ENCODE measurements around the gene CDK2AP2. TPM values are rescaled to one million over a fixed set of nuclear protein-coding genes. Genes with fewer than 3 reads are reported as not detected.

Gene CDK2AP2
- total RNA-seq, 1 donor from 2014 or later, result 19.0 TPM

DNA sequence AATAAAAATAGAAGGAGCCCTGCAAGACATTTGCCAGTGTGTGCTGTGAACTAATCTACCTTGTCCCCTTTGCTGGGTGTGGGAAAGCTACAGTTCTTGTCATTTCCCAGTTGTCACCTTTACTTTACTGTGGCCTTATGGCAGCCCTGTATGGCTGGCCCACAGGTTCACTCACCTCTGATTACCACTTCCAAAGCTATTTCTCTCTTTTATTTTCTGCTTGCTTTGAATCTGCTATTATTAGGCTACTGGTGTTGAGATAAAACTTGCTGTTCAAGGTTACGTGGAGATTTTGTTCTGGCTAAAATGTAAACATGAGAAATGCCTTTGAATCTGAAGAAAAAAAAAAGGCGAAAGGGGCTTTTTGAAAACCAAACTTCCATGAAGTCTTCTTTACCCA is 24.9 kb upstream of the CDK2AP2 start:
- FAIRE-seq (no peak), DNase-seq (ENCODE audit: low read depth) (no peak)
- no peaks in the 10 kb centered on the region for H3K27me3 ChIP-seq (ENCODE audit: control insufficient read depth, insufficient read depth, low read length)
- H3K36me3 ChIP-seq (ENCODE audit: control insufficient read depth, insufficient read depth, low read length), result no peaks in the 10 kb centered on the region
- H3K4me3 ChIP-seq (ENCODE audit: low read depth, low read length), result no peak overlapping the region
- TF ChIP-seq, protein P1, sequence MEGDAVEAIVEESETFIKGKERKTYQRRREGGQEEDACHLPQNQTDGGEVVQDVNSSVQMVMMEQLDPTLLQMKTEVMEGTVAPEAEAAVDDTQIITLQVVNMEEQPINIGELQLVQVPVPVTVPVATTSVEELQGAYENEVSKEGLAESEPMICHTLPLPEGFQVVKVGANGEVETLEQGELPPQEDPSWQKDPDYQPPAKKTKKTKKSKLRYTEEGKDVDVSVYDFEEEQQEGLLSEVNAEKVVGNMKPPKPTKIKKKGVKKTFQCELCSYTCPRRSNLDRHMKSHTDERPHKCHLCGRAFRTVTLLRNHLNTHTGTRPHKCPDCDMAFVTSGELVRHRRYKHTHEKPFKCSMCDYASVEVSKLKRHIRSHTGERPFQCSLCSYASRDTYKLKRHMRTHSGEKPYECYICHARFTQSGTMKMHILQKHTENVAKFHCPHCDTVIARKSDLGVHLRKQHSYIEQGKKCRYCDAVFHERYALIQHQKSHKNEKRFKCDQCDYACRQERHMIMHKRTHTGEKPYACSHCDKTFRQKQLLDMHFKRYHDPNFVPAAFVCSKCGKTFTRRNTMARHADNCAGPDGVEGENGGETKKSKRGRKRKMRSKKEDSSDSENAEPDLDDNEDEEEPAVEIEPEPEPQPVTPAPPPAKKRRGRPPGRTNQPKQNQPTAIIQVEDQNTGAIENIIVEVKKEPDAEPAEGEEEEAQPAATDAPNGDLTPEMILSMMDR (IDR thresholded peaks at IDR 0.05; ENCODE audit: insufficient read depth, low read length, severe bottlenecking), result no peak

DNA sequence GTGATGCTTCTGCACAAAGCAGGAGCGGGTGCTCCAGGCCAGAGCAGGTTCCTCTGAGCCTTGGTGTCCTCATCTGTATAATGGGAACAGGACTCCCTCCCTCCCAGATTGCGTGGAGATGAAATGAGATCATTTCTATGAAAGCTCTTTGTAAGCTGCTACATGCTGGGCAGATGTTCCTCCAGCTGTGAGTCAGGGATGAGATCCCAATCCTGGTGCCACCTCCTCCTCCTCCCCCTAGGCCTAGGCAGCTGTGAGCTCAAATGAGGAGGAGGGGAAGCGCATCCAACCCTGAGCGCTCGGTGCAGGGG is 22.3 kb upstream of the CDK2AP2 start:
- Histone ChIP-seq H3K27me3 (ENCODE audit: control insufficient read depth, insufficient read depth, low read length) (no peaks in the 10 kb centered on the region), H3K36me3 (ENCODE audit: control insufficient read depth, insufficient read depth, low read length) (no peaks in the 10 kb centered on the region), H3K4me3 (ENCODE audit: low read depth, low read length) (no peak overlapping the region)
- TF ChIP-seq, protein P1 (IDR thresholded peaks at IDR 0.05; ENCODE audit: insufficient read depth, low read length, severe bottlenecking), result no peak
- no peak for DNase-seq (ENCODE audit: low read depth)
- peak; percentile 72 for FAIRE-seq

DNA sequence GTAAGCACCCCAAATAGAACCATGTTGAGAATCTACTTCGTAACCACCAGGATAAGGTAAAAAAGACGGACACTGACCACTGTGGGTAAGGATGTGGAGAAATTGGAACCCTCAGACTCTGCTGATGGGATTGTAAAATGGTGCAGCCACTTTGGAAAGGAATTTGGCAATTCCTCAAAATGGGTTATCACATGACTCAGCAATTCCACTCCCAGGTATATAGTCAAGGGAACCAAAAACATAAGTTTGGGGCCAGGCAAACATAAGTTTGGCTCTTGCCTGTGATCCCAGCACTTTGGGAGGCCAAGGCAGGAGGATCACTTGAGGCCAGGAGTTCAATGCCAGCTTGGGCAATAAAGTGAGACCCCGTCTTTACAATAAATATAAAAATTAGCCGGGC is 20.4 kb upstream of the CDK2AP2 start:
- Histone ChIP-seq H3K27me3 (ENCODE audit: control insufficient read depth, insufficient read depth, low read length) (no peaks in the 10 kb centered on the region), H3K36me3 (ENCODE audit: control insufficient read depth, insufficient read depth, low read length) (no peaks in the 10 kb centered on the region), H3K4me3 (ENCODE audit: low read depth, low read length) (no peak overlapping the region)
- FAIRE-seq (no peak), DNase-seq (ENCODE audit: low read depth) (no peak)
- TF ChIP-seq, protein P1 (IDR thresholded peaks at IDR 0.05; ENCODE audit: insufficient read depth, low read length, severe bottlenecking), result no peak

DNA sequence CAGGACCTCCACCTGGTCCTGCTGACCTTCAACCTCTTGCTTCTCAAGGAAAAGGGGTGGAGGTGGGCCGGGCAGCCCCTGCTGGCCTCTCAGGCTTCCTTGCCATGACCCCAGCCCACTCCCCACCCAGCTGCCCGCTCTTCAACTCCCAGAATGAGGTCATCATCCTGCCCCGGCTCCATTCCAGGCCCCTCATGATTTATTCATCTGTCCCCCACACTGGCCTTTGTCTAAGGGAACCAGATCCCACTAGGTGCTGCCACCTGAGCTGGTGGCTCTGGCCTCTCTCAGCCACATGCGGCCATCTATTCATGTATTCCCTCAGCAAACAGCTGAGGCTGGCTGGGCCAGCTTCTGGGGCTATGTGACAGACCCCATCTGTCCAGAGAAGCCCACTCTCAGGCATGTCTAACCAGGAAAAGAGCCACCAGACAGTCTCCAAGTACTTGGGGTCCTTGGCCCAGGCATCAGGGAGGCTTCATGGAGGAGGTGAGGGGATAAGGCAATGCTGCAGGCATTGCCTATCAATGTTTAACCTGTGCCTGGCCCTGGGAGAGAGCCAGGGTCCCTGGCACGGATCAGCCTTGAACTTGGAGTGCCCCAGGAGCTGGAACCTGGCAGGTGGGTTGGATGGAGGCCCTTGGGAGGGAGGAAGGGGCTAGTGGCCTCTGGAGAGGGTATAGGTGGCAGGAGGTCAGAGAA is 17.5 kb upstream of the CDK2AP2 start:
- TF ChIP-seq, protein P1 (IDR thresholded peaks at IDR 0.05; ENCODE audit: insufficient read depth, low read length, severe bottlenecking), result no peak
- H3K36me3 ChIP-seq (ENCODE audit: control insufficient read depth, insufficient read depth, low read length), result no peaks in the 10 kb centered on the region
- no peaks in the 10 kb centered on the region for H3K27me3 ChIP-seq (ENCODE audit: control insufficient read depth, insufficient read depth, low read length)
- DNase-seq (ENCODE audit: low read depth) (no peak), FAIRE-seq (no peak)
- no peak overlapping the region for H3K4me3 ChIP-seq (ENCODE audit: low read depth, low read length)

DNA sequence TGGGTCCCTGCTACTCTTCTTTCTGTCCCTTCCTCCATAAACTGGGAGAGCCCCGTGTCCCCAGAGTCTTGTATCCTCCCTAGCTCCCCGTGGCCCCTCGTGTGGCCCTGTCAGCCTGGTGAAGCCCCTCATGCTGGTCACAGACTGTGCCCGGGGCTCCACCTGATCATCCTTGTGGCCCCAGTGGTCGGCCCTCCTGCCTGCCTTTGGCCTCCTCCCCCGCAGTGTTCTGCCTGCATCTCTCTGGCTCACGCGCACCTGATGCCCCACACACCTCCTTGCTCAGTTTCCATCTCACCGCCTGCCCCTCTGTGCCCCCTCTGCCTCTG is 16.5 kb upstream of the CDK2AP2 start:
- FAIRE-seq, result no peak
- no peak overlapping the region for H3K4me3 ChIP-seq (ENCODE audit: low read depth, low read length)
- no peaks in the 10 kb centered on the region for H3K27me3 ChIP-seq (ENCODE audit: control insufficient read depth, insufficient read depth, low read length)
- no peaks in the 10 kb centered on the region for H3K36me3 ChIP-seq (ENCODE audit: control insufficient read depth, insufficient read depth, low read length)
- TF ChIP-seq, protein P1 (IDR thresholded peaks at IDR 0.05; ENCODE audit: insufficient read depth, low read length, severe bottlenecking), result no peak
- no peak for DNase-seq (ENCODE audit: low read depth)

All from bronchial epithelial cell (primary cell).